Liver (tissue), 3 donors: ENCODE measurements around the gene FAM136A.

Experiments used
- EGR1 ChIP-seq, 2 donors: IDR thresholded peaks; 2 replicates each; pipeline ENCODE4 v1.6.1; 2016 to 2018; ENCODE audit warnings: antibody characterized with exemption in 2 of 2, low read depth in 2 of 2
- FOXA1 ChIP-seq: IDR thresholded peaks from 2 replicates; pipeline ENCODE4 v1.6.1; 2016; ENCODE audit warnings: antibody characterized with exemption
- GABPA ChIP-seq, 2 donors: IDR thresholded peaks in 1 of 2; conservative IDR thresholded peaks in 1 of 2; 2 replicates each; pipeline ENCODE4 v1.6.1; 2016; ENCODE audit warnings: antibody characterized with exemption in 2 of 2, mild to moderate bottlenecking in 1 of 2, moderate library complexity in 1 of 2
- RAD21 ChIP-seq, 2 donors: IDR thresholded peaks; 2 replicates each; pipeline ENCODE4 v1.6.1; 2016; ENCODE audit warnings: antibody characterized with exemption in 2 of 2, mild to moderate bottlenecking in 2 of 2
- SP1 ChIP-seq: IDR thresholded peaks from 2 replicates; pipeline ENCODE4 v1.6.1; 2018; ENCODE audit warnings: antibody characterized with exemption, mild to moderate bottlenecking
- TAF1 ChIP-seq: conservative IDR thresholded peaks from 2 replicates; pipeline ENCODE4 v1.6.1; 2016; ENCODE audit warnings: antibody characterized with exemption, mild to moderate bottlenecking
- YY1 ChIP-seq: IDR thresholded peaks from 2 replicates; pipeline ENCODE4 v1.6.1; 2016; ENCODE audit warnings: antibody characterized with exemption, mild to moderate bottlenecking
- TF ChIP-seq, protein P1 (sequence below): fragments of 150-350 bp; IDR thresholded peaks from 2 replicates; pipeline ENCODE4 v1.5.1; 2017; ENCODE audit warnings: improper control_type of control experiment, low read depth, low read length; ENCODE audit not compliant: missing input control
- TF ChIP-seq, protein P2 (sequence below): IDR thresholded peaks from 2 replicates; pipeline ENCODE4 v1.6.1; 2016; ENCODE audit warnings: antibody characterized with exemption
- donor health status: healthy.
- donor health status: healthy.

DNA sequence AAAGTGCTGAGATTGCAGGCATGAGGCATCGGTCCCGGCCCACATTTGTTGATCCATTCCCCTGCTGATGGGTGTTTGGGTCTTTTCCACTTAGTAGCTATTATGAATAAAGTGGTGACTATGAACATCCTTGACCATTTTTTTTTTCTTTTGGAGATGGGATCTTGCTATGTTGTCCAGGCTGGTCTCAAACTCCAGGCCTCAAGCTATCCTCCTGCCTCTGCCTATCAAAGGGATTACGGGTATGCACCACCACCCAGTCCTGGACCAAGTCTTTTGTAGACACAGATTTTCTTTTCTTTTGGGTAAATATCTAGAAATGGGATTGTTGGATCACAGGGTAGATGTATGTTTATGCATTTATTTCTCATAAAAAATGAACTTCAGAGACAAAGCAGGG lies 1.3 kb upstream of the FAM136A start:
- TF ChIP-seq SP1 (no peak), TAF1 (no peak), RAD21 (IDR thresholded peaks at IDR 0.05) (no peak), YY1 (no peak), GABPA (IDR thresholded peaks at IDR 0.05 in 1 of 2, conservative IDR thresholded peaks at IDR 0.05 in 1 of 2) (no peak), FOXA1 (no peak), EGR1 (IDR thresholded peaks at IDR 0.05; ENCODE audit: low read depth in 2 of 2) (no peak)
- TF ChIP-seq, protein P1, sequence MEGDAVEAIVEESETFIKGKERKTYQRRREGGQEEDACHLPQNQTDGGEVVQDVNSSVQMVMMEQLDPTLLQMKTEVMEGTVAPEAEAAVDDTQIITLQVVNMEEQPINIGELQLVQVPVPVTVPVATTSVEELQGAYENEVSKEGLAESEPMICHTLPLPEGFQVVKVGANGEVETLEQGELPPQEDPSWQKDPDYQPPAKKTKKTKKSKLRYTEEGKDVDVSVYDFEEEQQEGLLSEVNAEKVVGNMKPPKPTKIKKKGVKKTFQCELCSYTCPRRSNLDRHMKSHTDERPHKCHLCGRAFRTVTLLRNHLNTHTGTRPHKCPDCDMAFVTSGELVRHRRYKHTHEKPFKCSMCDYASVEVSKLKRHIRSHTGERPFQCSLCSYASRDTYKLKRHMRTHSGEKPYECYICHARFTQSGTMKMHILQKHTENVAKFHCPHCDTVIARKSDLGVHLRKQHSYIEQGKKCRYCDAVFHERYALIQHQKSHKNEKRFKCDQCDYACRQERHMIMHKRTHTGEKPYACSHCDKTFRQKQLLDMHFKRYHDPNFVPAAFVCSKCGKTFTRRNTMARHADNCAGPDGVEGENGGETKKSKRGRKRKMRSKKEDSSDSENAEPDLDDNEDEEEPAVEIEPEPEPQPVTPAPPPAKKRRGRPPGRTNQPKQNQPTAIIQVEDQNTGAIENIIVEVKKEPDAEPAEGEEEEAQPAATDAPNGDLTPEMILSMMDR = no peak
- TF ChIP-seq, protein P2, sequence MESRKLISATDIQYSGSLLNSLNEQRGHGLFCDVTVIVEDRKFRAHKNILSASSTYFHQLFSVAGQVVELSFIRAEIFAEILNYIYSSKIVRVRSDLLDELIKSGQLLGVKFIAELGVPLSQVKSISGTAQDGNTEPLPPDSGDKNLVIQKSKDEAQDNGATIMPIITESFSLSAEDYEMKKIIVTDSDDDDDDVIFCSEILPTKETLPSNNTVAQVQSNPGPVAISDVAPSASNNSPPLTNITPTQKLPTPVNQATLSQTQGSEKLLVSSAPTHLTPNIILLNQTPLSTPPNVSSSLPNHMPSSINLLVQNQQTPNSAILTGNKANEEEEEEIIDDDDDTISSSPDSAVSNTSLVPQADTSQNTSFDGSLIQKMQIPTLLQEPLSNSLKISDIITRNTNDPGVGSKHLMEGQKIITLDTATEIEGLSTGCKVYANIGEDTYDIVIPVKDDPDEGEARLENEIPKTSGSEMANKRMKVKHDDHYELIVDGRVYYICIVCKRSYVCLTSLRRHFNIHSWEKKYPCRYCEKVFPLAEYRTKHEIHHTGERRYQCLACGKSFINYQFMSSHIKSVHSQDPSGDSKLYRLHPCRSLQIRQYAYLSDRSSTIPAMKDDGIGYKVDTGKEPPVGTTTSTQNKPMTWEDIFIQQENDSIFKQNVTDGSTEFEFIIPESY = no peak
